ENCODE data around the gene DENND2D. TPM values are rescaled to one million over a fixed set of nuclear protein-coding genes. Genes with fewer than 3 reads are reported as not detected.

The DENND2D gene
- total RNA-seq, 1 experiment from 2014 or later, result 0.11 TPM

GRCh38 chr1:111179968-111180533 lies 20.4 kb downstream of the DENND2D start:
- no peak overlapping the region for H3K23ac ChIP-seq (ENCODE audit: insufficient read length, low read depth, low read length)

More at GRCh38 chr1:111179968-111180533, 20.4 kb downstream of the DENND2D start:
- H2BK15ac ChIP-seq (ENCODE audit: low read depth, low read length), result no peak overlapping the region
- H2BK5ac ChIP-seq (ENCODE audit: insufficient read length, low read length), result no peak overlapping the region
- no peak overlapping the region for H2BK20ac ChIP-seq (ENCODE audit: low read depth, low read length, poor library complexity, severe bottlenecking)
- no peak overlapping the region for H3K14ac ChIP-seq (ENCODE audit: insufficient read depth, low read length)
- H2BK12ac ChIP-seq (ENCODE audit: insufficient read length, low read depth, low read length), result no peak overlapping the region
- H3K9ac ChIP-seq (ENCODE audit: extremely low read depth, insufficient read length, low read length), result no peak overlapping the region
- H4K5ac ChIP-seq (ENCODE audit: insufficient read length, low read depth, low read length), result no peak overlapping the region
- H3K4me3 Mint-ChIP-seq, result no peak overlapping the region
- H3K27ac Mint-ChIP-seq, result no peak overlapping the region; a peak in 3 of 7 replicates
- H3K4me2 ChIP-seq (ENCODE audit: insufficient read depth, insufficient read length, low read length), result no peak overlapping the region
- H3T11ph ChIP-seq (ENCODE audit: low read length), result no peak overlapping the region
- H2BK120ac ChIP-seq (ENCODE audit: low read depth, low read length, poor library complexity, severe bottlenecking), result no peak overlapping the region
- no peaks in the 10 kb centered on the region for H4K20me1 ChIP-seq (ENCODE audit: control insufficient read depth, insufficient read depth, insufficient read length)
- no peaks in the 10 kb centered on the region for H3K4me1 Mint-ChIP-seq
- H3K4ac ChIP-seq (ENCODE audit: low read depth, low read length), result no peak overlapping the region
- H3K27me3 Mint-ChIP-seq (ENCODE audit: low read depth), result no peaks in the 10 kb centered on the region
- H2AK5ac ChIP-seq (ENCODE audit: insufficient read length, low read length), result no peak overlapping the region
- H3K27ac ChIP-seq (ENCODE audit: insufficient read length, low read depth, low read length), result no peak overlapping the region
- no peak overlapping the region for H3K56ac ChIP-seq (ENCODE audit: insufficient read length, low read depth, low read length)
- no peaks in the 10 kb centered on the region for H3K9me3 Mint-ChIP-seq
- H3K79me2 ChIP-seq (ENCODE audit: insufficient read depth, low read length), result no peaks in the 10 kb centered on the region
- no peaks in the 10 kb centered on the region for H3K4me1 ChIP-seq (ENCODE audit: insufficient read depth, low read length)
- no peak for TF ChIP-seq CTCF (conservative IDR thresholded peaks at IDR 0.05)
- H3K18ac ChIP-seq (ENCODE audit: insufficient read length, low read depth, low read length), result no peak overlapping the region
- H3K9me3 ChIP-seq (ENCODE audit: control insufficient read depth, low read depth, low read length), result no peaks in the 10 kb centered on the region
- DNase-seq, result no peak
- no peak overlapping the region for H4K91ac ChIP-seq (ENCODE audit: insufficient read length, low read depth, low read length)
- H2AFZ ChIP-seq (ENCODE audit: low read length), result no peak overlapping the region
- no peaks in the 10 kb centered on the region for H3K27me3 ChIP-seq (ENCODE audit: insufficient read depth, low read length)
- H3K23me2 ChIP-seq (ENCODE audit: insufficient read length, low read depth, low read length, poor library complexity, severe bottlenecking), result no peaks in the 10 kb centered on the region
- H3K36me3 Mint-ChIP-seq (ENCODE audit: insufficient read depth in 1 of 3, low read depth in 3 of 3), result peaks cover 10 to 23% (median 20%) of the 10 kb centered on the region in 3 experiments; a peak in 6 of 7 replicates
- H4K8ac ChIP-seq (replicated peaks; ENCODE audit: insufficient read length, low read depth, low read length), result no peak overlapping the region
- H3K79me1 ChIP-seq (ENCODE audit: insufficient read depth, low read depth, low read length, poor library complexity, severe bottlenecking), result no peaks in the 10 kb centered on the region

Data from H9 (cell line).